Measurements from ENCODE around the gene SMAD5. TPM values are rescaled to one million over a fixed set of nuclear protein-coding genes. Genes with fewer than 3 reads are reported as not detected.

The SMAD5 gene
- total and polyA plus RNA-seq, 7 donors, result 9.2 to 49.6 (median 35.8) TPM

DNA sequence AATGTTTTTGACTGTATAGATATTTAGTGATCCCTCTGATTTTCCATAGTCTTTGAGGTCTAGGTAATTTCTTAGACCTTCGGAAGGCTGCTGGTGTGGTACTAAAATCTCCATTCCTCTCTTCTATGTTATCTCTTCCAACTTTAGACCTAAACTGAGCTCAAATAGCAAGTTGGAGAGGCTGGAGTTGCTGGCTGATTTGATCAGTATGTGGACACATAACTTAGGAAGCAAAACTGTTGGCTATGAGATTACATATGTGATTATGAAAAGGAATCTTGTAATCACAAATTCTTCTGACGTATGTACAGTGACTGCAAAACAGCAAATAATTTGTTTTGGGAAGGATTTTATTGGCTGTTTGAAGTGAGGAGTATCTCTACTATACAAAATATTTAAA lies 2.1 kb upstream of the SMAD5 start:
- Histone ChIP-seq H3K9me3 (no peaks in the 10 kb centered on the region), H3K4me3 (no peak overlapping the region), H3K4me1 (peaks cover 21% of the 10 kb centered on the region), H3K27me3 (ENCODE audit: insufficient read depth in 3 of 3, low read length in 2 of 3) (no peaks in the 10 kb centered on the region), H3K36me3 (ENCODE audit: insufficient read depth in 1 of 2, low read depth in 1 of 2) (no peaks in the 10 kb centered on the region), H3K27ac (no peak overlapping the region)
- intact Hi-C loops (cut with DNase I), result no loop called here
- no peak for DNase-seq
- WGBS, 3 donors, result 91 to 100% (median 93%) methylated on average over 2 of the region's 2 CpGs
- no peak for ATAC-seq
- TF ChIP-seq, protein P1, sequence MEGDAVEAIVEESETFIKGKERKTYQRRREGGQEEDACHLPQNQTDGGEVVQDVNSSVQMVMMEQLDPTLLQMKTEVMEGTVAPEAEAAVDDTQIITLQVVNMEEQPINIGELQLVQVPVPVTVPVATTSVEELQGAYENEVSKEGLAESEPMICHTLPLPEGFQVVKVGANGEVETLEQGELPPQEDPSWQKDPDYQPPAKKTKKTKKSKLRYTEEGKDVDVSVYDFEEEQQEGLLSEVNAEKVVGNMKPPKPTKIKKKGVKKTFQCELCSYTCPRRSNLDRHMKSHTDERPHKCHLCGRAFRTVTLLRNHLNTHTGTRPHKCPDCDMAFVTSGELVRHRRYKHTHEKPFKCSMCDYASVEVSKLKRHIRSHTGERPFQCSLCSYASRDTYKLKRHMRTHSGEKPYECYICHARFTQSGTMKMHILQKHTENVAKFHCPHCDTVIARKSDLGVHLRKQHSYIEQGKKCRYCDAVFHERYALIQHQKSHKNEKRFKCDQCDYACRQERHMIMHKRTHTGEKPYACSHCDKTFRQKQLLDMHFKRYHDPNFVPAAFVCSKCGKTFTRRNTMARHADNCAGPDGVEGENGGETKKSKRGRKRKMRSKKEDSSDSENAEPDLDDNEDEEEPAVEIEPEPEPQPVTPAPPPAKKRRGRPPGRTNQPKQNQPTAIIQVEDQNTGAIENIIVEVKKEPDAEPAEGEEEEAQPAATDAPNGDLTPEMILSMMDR (IDR thresholded peaks at IDR 0.05), result no peak

DNA sequence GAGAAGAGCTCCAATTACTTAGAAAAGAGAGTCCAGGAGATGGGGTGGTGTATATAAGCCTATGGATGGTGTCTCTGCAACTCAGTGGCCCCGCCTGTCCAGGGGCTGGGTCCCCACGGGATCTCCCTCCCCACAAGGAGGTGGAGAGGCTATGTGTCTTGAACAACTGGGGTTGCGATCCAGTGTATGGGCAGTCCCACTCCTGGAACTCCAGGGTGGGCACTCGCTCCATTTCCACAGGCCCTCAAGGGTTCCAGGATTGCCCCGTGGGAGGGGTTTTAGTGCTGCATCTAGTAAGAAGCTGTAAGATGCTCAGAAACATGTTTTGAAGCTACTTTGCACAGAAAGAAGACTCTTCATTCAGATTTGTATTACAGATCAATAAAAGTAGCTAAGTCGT lies 558 bp upstream of the SMAD5 start:
- H3K9me3 ChIP-seq, result no peaks in the 10 kb centered on the region
- ATAC-seq (peak in 1 of 4 donors; percentile 17), DNase-seq (peak; percentile 17 to 52)
- peak overlapping the region; percentile 93 for H3K27ac ChIP-seq
- TF ChIP-seq, protein P1 (IDR thresholded peaks at IDR 0.05), result no peak
- peaks cover 30% of the 10 kb centered on the region for H3K4me1 ChIP-seq
- no peaks in the 10 kb centered on the region for H3K36me3 ChIP-seq (ENCODE audit: insufficient read depth in 1 of 2, low read depth in 1 of 2)
- intact Hi-C loops (cut with DNase I), result no loop called here
- peak overlapping the region; percentile 91 for H3K4me3 ChIP-seq
- H3K27me3 ChIP-seq (ENCODE audit: insufficient read depth in 3 of 3, low read length in 2 of 3), result no peaks in the 10 kb centered on the region
- 28 to 40% (median 35%) methylated on average over 6 of the region's 6 CpGs for WGBS, 3 donors

DNA sequence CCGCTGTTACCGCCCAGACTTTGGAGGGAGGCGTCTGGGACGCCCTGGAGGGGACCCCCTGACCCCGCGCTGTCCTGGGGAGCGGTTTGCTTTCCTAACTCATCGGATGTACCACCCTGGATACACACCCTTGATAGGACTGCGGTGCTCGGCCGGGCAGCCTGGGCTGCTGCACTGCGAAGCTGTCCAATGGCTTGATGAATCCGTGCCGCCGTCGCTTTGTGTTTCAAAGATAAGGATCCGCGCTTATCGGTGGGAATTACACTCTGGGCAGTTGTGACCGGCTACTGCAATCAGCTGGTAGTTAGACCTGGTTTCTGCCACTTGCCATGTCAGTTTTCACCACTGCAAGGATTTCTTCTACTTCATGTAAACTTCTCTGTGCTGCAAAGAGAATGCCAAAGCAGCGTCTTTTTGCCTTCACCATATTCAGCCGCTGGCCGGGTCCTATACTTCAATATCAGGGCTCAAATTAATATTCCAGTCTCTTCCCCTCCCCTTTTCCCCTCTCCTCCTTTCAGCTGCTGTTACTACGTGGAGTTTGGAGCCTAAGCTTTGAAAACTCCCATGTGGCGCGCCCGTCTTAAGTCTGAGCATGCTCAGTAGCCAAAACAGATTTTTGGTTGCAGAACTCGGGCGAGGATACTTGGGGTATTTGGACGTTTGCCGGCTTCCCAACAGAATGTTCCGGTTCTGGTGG lies 727 bp downstream of the SMAD5 start:
- TF ChIP-seq, protein P1 (IDR thresholded peaks at IDR 0.05), result no peak
- intact Hi-C loops (cut with DNase I), result loop anchor here in 1 of 2 donors (1.0 kb wide), 1 partner anchor 51 kb away; no protein-coding TSS in a partner anchor

DNA sequence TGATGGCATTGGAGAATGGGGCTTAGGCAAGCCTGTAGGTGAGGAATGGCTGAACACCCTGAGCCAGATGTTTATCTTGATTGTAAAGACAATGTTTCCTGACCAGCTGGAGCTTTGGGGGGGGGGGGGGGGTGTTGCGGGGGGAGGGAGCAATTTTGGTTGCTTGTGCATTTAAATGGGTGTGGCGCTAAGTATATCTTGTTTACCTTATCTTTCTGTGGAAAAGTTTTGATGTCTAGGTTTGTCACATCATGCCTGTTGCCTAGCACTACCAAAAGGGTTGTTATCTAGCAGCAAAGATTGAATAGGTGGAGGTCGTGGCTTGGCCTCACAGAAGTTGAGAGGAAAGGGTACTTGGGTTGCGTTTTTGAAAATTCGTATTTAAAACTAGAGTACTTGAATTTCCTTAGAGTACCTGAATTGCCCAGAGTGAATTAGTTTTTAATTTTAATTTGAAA lies 1.3 kb downstream of the SMAD5 start:
- no peak for DNase-seq
- intact Hi-C loops (cut with DNase I), result loop anchor here in 1 of 2 donors (1.0 kb wide), 1 partner anchor 52 kb away; no protein-coding TSS in a partner anchor
- H3K36me3 ChIP-seq (ENCODE audit: insufficient read depth in 1 of 2, low read depth in 1 of 2), result no peaks in the 10 kb centered on the region
- ATAC-seq, result no peak
- peak overlapping the region; percentile 91 for H3K4me3 ChIP-seq
- H3K27ac ChIP-seq, result peak overlapping the region; percentile 28
- no peaks in the 10 kb centered on the region for H3K9me3 ChIP-seq
- TF ChIP-seq, protein P1 (IDR thresholded peaks at IDR 0.05), result no peak
- WGBS, 3 donors, result 5 to 13% (median 5%) methylated on average over 5 of the region's 5 CpGs
- H3K4me1 ChIP-seq, result peaks cover 48% of the 10 kb centered on the region
- H3K27me3 ChIP-seq (ENCODE audit: insufficient read depth in 3 of 3, low read length in 2 of 3), result no peaks in the 10 kb centered on the region

More for the DNA sequence above, 727 bp downstream of the SMAD5 start:
- Histone ChIP-seq H3K36me3 (ENCODE audit: insufficient read depth in 1 of 2, low read depth in 1 of 2) (no peaks in the 10 kb centered on the region), H3K4me3 (peak overlapping the region; percentile 91), H3K27ac (peak overlapping the region; percentile 93), H3K9me3 (no peaks in the 10 kb centered on the region), H3K27me3 (ENCODE audit: insufficient read depth in 3 of 3, low read length in 2 of 3) (no peaks in the 10 kb centered on the region), H3K4me1 (peaks cover 43% of the 10 kb centered on the region)
- DNase-seq, result peak; percentile 48 to 67
- ATAC-seq, result peak; percentile 46 to 54 (median 51)
- WGBS, 3 donors, result 0% methylated on average over 30 to 32 of the region's 32 CpGs

Measured in psoas muscle (tissue), 8 donors.